Heart left ventricle (tissue), 16 donors: Measurements from ENCODE around the gene TNNC1. TPM values are rescaled to one million over a fixed set of nuclear protein-coding genes. Genes with fewer than 3 reads are reported as not detected.

ENCODE experiments used
- ATAC-seq, 4 donors: fragments of 200-7000 bp; cut with Tn5 transposase; one replicate each; pipeline ENCODE4 v1.9.1; 2020 to 2022; ENCODE audit warnings: moderate library complexity in 4 of 4, mild to moderate bottlenecking in 3 of 4, moderate number of reproducible peaks in 1 of 4
- DNase-seq, 5 donors: peaks; one replicate each; pipeline ENCODE4 v3.0.0-alpha.2; 2020
- H3K27ac ChIP-seq, 12 donors: fragments of 200-600 bp; sonication (generic) in 4 of 12; one replicate each; pipeline versions ENCODE4 v1.5.0 to v1.8.0; 2016 to 2022; ENCODE audit warnings: mild to moderate bottlenecking in 2 of 12
- H3K27me3 ChIP-seq, 9 donors: fragments of 200-600 bp; sonication (generic) in 2 of 9; one replicate each; pipeline versions ENCODE4 v1.5.1 to v1.8.0; 2016 to 2022; ENCODE audit warnings: mild to moderate bottlenecking in 3 of 9
- H3K36me3 ChIP-seq, 9 donors: fragments of 200-600 bp; sonication (generic) in 2 of 9; one replicate each; pipeline versions ENCODE4 v1.5.0 to v1.8.0; 2018 to 2022; ENCODE audit warnings: mild to moderate bottlenecking in 2 of 9
- H3K4me1 ChIP-seq, 12 donors: fragments of 200-600 bp; sonication (generic) in 4 of 12; one replicate each; pipeline versions ENCODE4 v1.5.0 to v1.8.0; 2016 to 2022; ENCODE audit warnings: mild to moderate bottlenecking in 3 of 12
- H3K4me3 ChIP-seq, 12 donors: fragments of 200-600 bp; sonication (generic) in 4 of 12; one replicate each; pipeline versions ENCODE4 v1.5.0 to v1.8.0; 2017 to 2022; ENCODE audit warnings: mild to moderate bottlenecking in 9 of 12, moderate library complexity in 4 of 12
- H3K9me3 ChIP-seq, 12 donors: fragments of 200-600 bp; sonication (generic) in 4 of 12; one replicate each; pipeline versions ENCODE4 v1.5.0 to v1.8.0; 2016 to 2022; ENCODE audit warnings: mild to moderate bottlenecking in 1 of 12
- CTCF ChIP-seq, 12 donors: fragments of 200-600 bp; sonication (generic) in 4 of 12; IDR thresholded peaks; one replicate each; pipeline versions ENCODE4 v1.5.0 to v1.8.0; 2018 to 2022; ENCODE audit warnings: antibody characterized with exemption in 12 of 12, mild to moderate bottlenecking in 5 of 12
- POLR2A ChIP-seq, 2 donors: fragments of 450-650 bp; IDR thresholded peaks; one replicate each; pipeline ENCODE4 v1.6.1; 2017; ENCODE audit warnings: antibody characterized with exemption in 2 of 2, mild to moderate bottlenecking in 2 of 2, moderate library complexity in 2 of 2
- WGBS, 4 donors: extraction: QIAGEN DNeasy Blood & Tissue Kit in 2 of 4; methylation state at CpG; one replicate each; pipeline versions ENCODE4 v1.1.5 to v1.1.7; 2013 to 2018; 5-methylcytosine and 5-hydroxymethylcytosine counted together
- intact Hi-C, 10 donors: fragments of 100-400 bp; cut with DNase I; formaldehyde crosslinking; loops; one replicate each; pipeline versions ENCODE4 v1.11.1 to v1.14.2; 2022
- polyA plus RNA-seq, 2 donors: library from polyadenylated mRNA; stranded (reverse); fragments of 200-250 nt; gene quantifications; one replicate each; pipeline ENCODE4 v1.2.3, GENCODE V29; 2013
- total RNA-seq, 9 donors: library from RNA; depleted of rRNA in 2 of 9; stranded (reverse); fragments of >200 nt in 2 of 9; fragmentation: NEBNext Ultra II Directional in 3 of 9; extraction: Animal tissue kit (Norgen Biotek cat#: 25700) in 3 of 9; gene quantifications; one replicate each; pipeline versions ENCODE4 v1.1.0 to v1.2.4, GENCODE V29; 2016 to 2023
- donor health status: ischemic (EF 13 %, LVEDD 7.1; RV severe dilation, severe dysfunction).
- donor health status: healthy with polysubstance abuse.
- donor health status: DM: no; HTN: yes; CAD: no.
- donor health status: DM: no; HTN: no; CAD: no.
- donor health status: ischemic (EF 25% LVEDD 6.9; RV normal size, moderate dysfunction).
- donor health status: ischemic (EF 25% LVEDD 5.7; RV mildly dilated, moderate dysfunction).
- donor health status: healthy.
- donor health status: DM: yes; HTN: yes; CAD: no.
- donor health status: ischemic (EF 35%, LVEDD 5.7; RV mildly dilated, moderate dysfunction).
- donor health status: nonischemic (EF 11% LVEDD 7.7; RV severe dilation, severe dysfunction).
- donor health status: DM: yes; HTN: yes; CAD: no.
- donor health status: PGD.
- donor health status: ischemic (EF 29% LVEDD 5.4; RV normal size, mild dysfunction).
- donor health status: nonischemic (EF 23%, LVEDD 6.1; RV moderate dilation, normal function).

Gene TNNC1
- total and polyA plus RNA-seq, 11 donors, result 4,301 to 20,003 (median 8,364) TPM

- H3K9me3 ChIP-seq, result no peaks in the 10 kb centered on the region
- H3K4me3 ChIP-seq, result no peak overlapping the region
- intact Hi-C loops, result no loop called here
- DNase-seq, result peak in 3 of 5 donors; percentile 15 to 54 (median 18)
- H3K27ac ChIP-seq, result peak overlapping the region in 11 of 12 donors; percentile 44 to 76 (median 64)
- H3K36me3 ChIP-seq, result no peaks in the 10 kb centered on the region
- peaks cover 13 to 78% (median 59%) of the 10 kb centered on the region in 12 donors for H3K4me1 ChIP-seq
- ATAC-seq, result no peak
- TF ChIP-seq CTCF (IDR thresholded peaks at IDR 0.05), result no peak
- no peak for TF ChIP-seq POLR2A (IDR thresholded peaks at IDR 0.05)
- 61 to 80% (median 76%) methylated on average over 6 of the region's 6 CpGs for WGBS, 4 donors
- H3K27me3 ChIP-seq, result no peaks in the 10 kb centered on the region
Observed at GRCh38 chr3:52432225-52432624, 21.6 kb downstream of the TNNC1 start.

- Histone ChIP-seq H3K4me3 (no peak overlapping the region), H3K27ac (peak overlapping the region in 11 of 12 donors; percentile 44 to 80 (median 68)), H3K4me1 (peaks cover 13 to 72% (median 55%) of the 10 kb centered on the region in 12 donors), H3K36me3 (no peaks in the 10 kb centered on the region), H3K27me3 (no peaks in the 10 kb centered on the region), H3K9me3 (no peaks in the 10 kb centered on the region)
- intact Hi-C loops, result loop anchor here in 1 of 10 donors (2.0 kb wide), 1 partner anchor 15 kb away; no protein-coding TSS in a partner anchor
- TF ChIP-seq POLR2A (IDR thresholded peaks at IDR 0.05) (no peak), CTCF (IDR thresholded peaks at IDR 0.05) (no peak)
- peak in 2 of 5 donors; percentile 39 to 54 for DNase-seq
- ATAC-seq, result peak in 1 of 4 donors; percentile 3
- 56 to 65% (median 64%) methylated on average over 10 of the region's 10 CpGs for WGBS, 4 donors
Observed at GRCh38 chr3:52431459-52432223, 22.2 kb downstream of the TNNC1 start.

GRCh38 chr3:52430416-52430810 lies 23.4 kb downstream of the TNNC1 start:
- TF ChIP-seq POLR2A (IDR thresholded peaks at IDR 0.05), result no peak
- TF ChIP-seq CTCF (IDR thresholded peaks at IDR 0.05), result no peak
- Histone ChIP-seq H3K4me3 (no peak overlapping the region), H3K9me3 (no peaks in the 10 kb centered on the region), H3K27ac (peak overlapping the region; percentile 11 to 80 (median 70)), H3K4me1 (peaks cover 13 to 67% (median 53%) of the 10 kb centered on the region in 12 donors), H3K36me3 (no peaks in the 10 kb centered on the region), H3K27me3 (no peaks in the 10 kb centered on the region)
- WGBS, 4 donors, result 70 to 96% (median 79%) methylated on average over 9 of the region's 9 CpGs
- DNase-seq (peak in 1 of 5 donors; percentile 24), ATAC-seq (no peak)
- intact Hi-C loops, result loop anchor here in 1 of 10 donors (2.0 kb wide), 1 partner anchor 16 kb away; no protein-coding TSS in a partner anchor

- Histone ChIP-seq H3K27ac (peak overlapping the region in 11 of 12 donors; percentile 20 to 80 (median 71)), H3K27me3 (no peaks in the 10 kb centered on the region), H3K4me1 (peaks cover 13 to 62% (median 52%) of the 10 kb centered on the region in 12 donors), H3K9me3 (no peaks in the 10 kb centered on the region), H3K4me3 (no peak overlapping the region), H3K36me3 (no peaks in the 10 kb centered on the region)
- peak; percentile 7 to 69 (median 30) for ATAC-seq
- peak; percentile 42 to 62 (median 54) for DNase-seq
- WGBS, 4 donors, result 66 to 71% (median 70%) methylated on average over 7 of the region's 7 CpGs
- intact Hi-C loops, result loop anchor here in 5 of 10 donors (1.0 to 10.0 kb wide), 4 partner anchors 15 to 245 kb away; partner anchors contain the start of gene SEMA3G (in 1 of the 5)
- TF ChIP-seq POLR2A (IDR thresholded peaks at IDR 0.05), result no peak
- TF ChIP-seq CTCF (IDR thresholded peaks at IDR 0.05), result no peak
Observed at GRCh38 chr3:52429779-52430415, 23.9 kb downstream of the TNNC1 start.
